CD4-positive, alpha-beta memory T cell (primary cell): ENCODE measurements around the gene STAC2. TPM values are rescaled to one million over a fixed set of nuclear protein-coding genes. Genes with fewer than 3 reads are reported as not detected.

ENCODE experiments used
- CTCF ChIA-PET: fragments of 350-600 bp; sonication (Branson Sonifier 250); formaldehyde crosslinking; loops from one replicate; lab custom pipeline; 2021; ENCODE audit warnings: inconsistent platforms; ENCODE audit not compliant: partially characterized antibody; lab: Charles Lee
- POLR2A ChIA-PET: fragments of 350-600 bp; sonication (Branson Sonifier 250); formaldehyde crosslinking; loops from one replicate; lab custom pipeline; 2021; ENCODE audit not compliant: partially characterized antibody; lab: Charles Lee
- DNase-seq, 5 donors: peaks; one replicate each; pipeline versions ENCODE4 v3.0.0 to v3.0.0-alpha.2; 2020 to 2022; ENCODE audit warnings: mixed read lengths in 1 of 5
- H3K27ac ChIP-seq: one replicate; pipeline ENCODE4 v1.7.0; 2013; ENCODE audit warnings: low read depth, low read length
- H3K27me3 ChIP-seq: 2 replicates; pipeline ENCODE4 v1.7.0; 2013; ENCODE audit warnings: mild to moderate bottlenecking, low read length, moderate library complexity; ENCODE audit not compliant: insufficient read depth
- H3K36me3 ChIP-seq: 2 replicates; pipeline ENCODE4 v1.7.0; 2013; ENCODE audit warnings: mild to moderate bottlenecking, low read length, moderate library complexity; ENCODE audit not compliant: insufficient read depth
- H3K4me1 ChIP-seq: 2 replicates; pipeline ENCODE4 v1.7.0; 2013; ENCODE audit warnings: mild to moderate bottlenecking, low read length, moderate library complexity; ENCODE audit not compliant: insufficient read depth
- H3K4me3 ChIP-seq, 2 donors: one replicate each; pipeline ENCODE4 v1.7.0; 2013; ENCODE audit warnings: low read length in 2 of 2, mild to moderate bottlenecking in 1 of 2
- H3K9me3 ChIP-seq, 2 donors: one replicate each; pipeline ENCODE4 v1.7.0; 2013; ENCODE audit warnings: low read length in 2 of 2, control low read depth in 1 of 2; ENCODE audit not compliant: control insufficient read depth in 1 of 2
- H3K27ac Mint-ChIP-seq, 7 donors: one replicate each; pipeline ENCODE4 v1.8.0; 2020 to 2021; ENCODE audit warnings: mixed read lengths in 7 of 7, mild to moderate bottlenecking in 6 of 7, inconsistent platforms in 3 of 7, moderate library complexity in 3 of 7
- H3K27me3 Mint-ChIP-seq, 2 donors: one replicate each; pipeline ENCODE4 v1.8.0; 2020 to 2021; ENCODE audit warnings: mixed read lengths in 2 of 2
- H3K36me3 Mint-ChIP-seq, 2 donors: one replicate each; pipeline ENCODE4 v1.8.0; 2020 to 2021; ENCODE audit warnings: mixed read lengths in 2 of 2, inconsistent platforms in 1 of 2, mild to moderate bottlenecking in 1 of 2
- H3K4me1 Mint-ChIP-seq, 4 donors: one replicate each; pipeline ENCODE4 v1.8.0; 2020 to 2021; ENCODE audit warnings: mixed read lengths in 4 of 4, mild to moderate bottlenecking in 1 of 4
- H3K4me3 Mint-ChIP-seq, 8 donors: one replicate each; pipeline ENCODE4 v1.8.0; 2020 to 2021; ENCODE audit warnings: mixed read lengths in 8 of 8, mild to moderate bottlenecking in 7 of 8, moderate library complexity in 6 of 8, inconsistent platforms in 3 of 8
- H3K9me3 Mint-ChIP-seq, 8 donors: one replicate each; pipeline ENCODE4 v1.8.0; 2020 to 2021; ENCODE audit warnings: mixed read lengths in 8 of 8, mild to moderate bottlenecking in 5 of 8, inconsistent platforms in 3 of 8, moderate library complexity in 1 of 8
- intact Hi-C: fragments of 100-400 bp; cut with micrococcal nuclease; formaldehyde crosslinking; loops from one replicate; pipeline ENCODE4 v1.15.1; 2023
- polyA plus RNA-seq, 2 donors: library from polyadenylated mRNA; unstranded; fragments of 300-500 nt; fragmentation: Illumina TruSeq; gene quantifications; one replicate each; pipeline ENCODE4 v1.2.3, GENCODE V29; 2021
- total RNA-seq, 2 experiments: library from RNA; stranded (reverse); gene quantifications; one replicate each; pipeline ENCODE4 v1.2.3, GENCODE V29; 2021

STAC2 gene
- total and polyA plus RNA-seq, 4 experiments from 2014 or later, result not detected

DNA sequence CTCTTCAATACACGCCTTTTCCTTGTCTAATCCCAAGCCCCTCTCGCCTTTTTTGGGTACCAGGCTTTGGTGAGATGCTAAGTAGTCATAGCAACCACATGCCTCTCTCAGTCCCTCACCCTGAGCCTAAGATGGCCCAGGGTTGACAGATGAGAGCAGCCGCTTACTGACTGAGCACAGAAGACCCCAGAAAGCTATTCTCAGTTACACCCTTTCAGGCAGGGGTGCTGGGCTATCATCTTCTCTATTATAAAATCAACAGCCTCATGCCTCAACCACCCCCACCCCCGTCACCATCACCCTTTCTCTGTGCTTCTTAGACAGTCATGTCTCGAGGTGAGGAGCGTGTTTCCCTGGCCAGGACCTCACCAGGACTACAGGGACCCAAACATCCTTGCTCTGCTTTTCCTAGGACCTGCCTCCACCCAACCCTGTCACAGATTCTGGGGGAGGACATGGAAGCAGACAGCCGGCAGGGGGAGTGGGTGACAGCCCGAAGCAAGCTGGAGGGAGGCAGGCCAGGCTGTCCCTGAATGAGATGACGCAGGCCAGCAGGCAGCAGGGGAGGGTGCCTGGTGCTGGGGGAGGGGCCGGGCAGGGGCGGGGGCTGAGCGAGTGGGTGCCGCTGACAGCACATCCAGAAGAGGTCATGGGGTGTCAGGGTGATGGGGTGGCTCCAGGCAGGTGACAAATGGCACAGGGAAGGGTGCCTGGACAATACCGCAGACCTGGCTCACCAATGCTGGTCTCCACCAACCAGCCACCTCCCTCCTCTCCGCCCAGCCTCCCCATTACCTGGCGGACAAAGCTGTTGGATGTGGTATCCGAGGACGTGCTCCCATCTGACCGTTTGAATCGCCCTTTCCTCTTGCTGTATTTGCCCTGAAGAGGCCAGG lies 31.4 kb downstream of the STAC2 start:
- Histone ChIP-seq H3K27ac (no peak overlapping the region), H3K4me3 (no peak overlapping the region), H3K9me3 (no peaks in the 10 kb centered on the region), H3K27me3 (no peaks in the 10 kb centered on the region), H3K4me1 (peaks cover 31% of the 10 kb centered on the region), H3K36me3 (peaks cover 7% of the 10 kb centered on the region)
- Mint-ChIP-seq H3K9me3 (no peaks in the 10 kb centered on the region), H3K4me3 (peak overlapping the region in 2 of 8 donors; percentile 28 to 39), H3K4me1 (peaks cover 25 to 56% (median 36%) of the 10 kb centered on the region in 4 donors), H3K36me3 (peaks cover 3 to 24% of the 10 kb centered on the region in 2 donors), H3K27me3 (no peaks in the 10 kb centered on the region), H3K27ac (peak overlapping the region in 6 of 7 donors; percentile 35 to 80 (median 63))
- ChIA-PET CTCF (interaction anchor here (0.9 to 5.7 kb wide), 6 partner anchors 8 to 211 kb away, joined by 3 to 26 read pairs (median 6); partner anchors contain the start of gene ARL5C), POLR2A (no interaction called here)
- no peak for DNase-seq
- intact Hi-C loops, result no loop called here

- peaks cover 20 to 47% (median 28%) of the 10 kb centered on the region in 4 donors for H3K4me1 Mint-ChIP-seq
- H3K36me3 ChIP-seq, result peaks cover 7% of the 10 kb centered on the region
- intact Hi-C loops, result no loop called here
These were observed 32.4 kb downstream of the STAC2 start for GRCh38 chr17:39193346-39193745.

DNA sequence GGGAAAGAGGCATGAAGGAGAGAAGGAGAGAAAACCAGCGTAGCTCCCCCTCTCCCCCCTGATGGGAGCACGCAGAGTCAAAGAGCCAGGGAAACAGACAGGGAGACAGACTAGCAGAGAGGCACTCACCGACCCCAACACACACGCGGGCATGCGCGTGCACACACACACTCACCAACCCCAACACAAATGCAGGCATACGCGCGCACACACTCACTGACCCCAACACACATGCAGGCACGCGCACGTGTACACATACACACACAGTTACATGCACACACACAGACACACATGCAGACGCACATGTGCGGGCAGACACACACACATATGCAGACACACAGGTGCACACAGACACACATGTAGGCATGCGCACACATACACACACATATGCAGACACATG lies 32.8 kb downstream of the STAC2 start:
- peak overlapping the region in 3 of 7 donors; percentile 40 to 73 (median 72) for H3K27ac Mint-ChIP-seq
- H3K27me3 Mint-ChIP-seq, result no peaks in the 10 kb centered on the region
- no peak overlapping the region for H3K4me3 ChIP-seq
- POLR2A ChIA-PET, result interaction anchor here (0.6 kb wide), 1 partner anchor 50 kb away, joined by 3 read pairs; no protein-coding TSS in a partner anchor
- peaks cover 17 to 43% (median 25%) of the 10 kb centered on the region in 4 donors for H3K4me1 Mint-ChIP-seq
- no peak for DNase-seq
- H3K4me1 ChIP-seq, result peaks cover 17% of the 10 kb centered on the region
- peaks cover 3 to 26% of the 10 kb centered on the region in 2 donors for H3K36me3 Mint-ChIP-seq
- peaks cover 7% of the 10 kb centered on the region for H3K36me3 ChIP-seq
- no peak overlapping the region for H3K27ac ChIP-seq
- intact Hi-C loops, result no loop called here
- CTCF ChIA-PET, result interaction anchor here (0.9 to 5.7 kb wide), 4 partner anchors 18 to 210 kb away, joined by 3 to 26 read pairs (median 4); no protein-coding TSS in a partner anchor
- H3K4me3 Mint-ChIP-seq, result peak overlapping the region in 2 of 8 donors; percentile 6 to 25
- no peaks in the 10 kb centered on the region for H3K9me3 Mint-ChIP-seq
- no peaks in the 10 kb centered on the region for H3K27me3 ChIP-seq
- H3K9me3 ChIP-seq, result no peaks in the 10 kb centered on the region

More at GRCh38 chr17:39193346-39193745, 32.4 kb downstream of the STAC2 start:
- H3K36me3 Mint-ChIP-seq, result peaks cover 3 to 26% of the 10 kb centered on the region in 2 donors
- ChIA-PET POLR2A (interaction anchor here (0.6 kb wide), 1 partner anchor 49 kb away, joined by 3 read pairs; no protein-coding TSS in a partner anchor), CTCF (interaction anchor here (0.9 to 5.7 kb wide), 4 partner anchors 18 to 210 kb away, joined by 3 to 26 read pairs (median 4); no protein-coding TSS in a partner anchor)
- H3K4me3 Mint-ChIP-seq, result no peak overlapping the region
- H3K9me3 ChIP-seq, result no peaks in the 10 kb centered on the region
- no peak overlapping the region for H3K27ac Mint-ChIP-seq
- H3K27me3 Mint-ChIP-seq, result no peaks in the 10 kb centered on the region
- DNase-seq, result no peak
- H3K4me3 ChIP-seq, result no peak overlapping the region
- H3K4me1 ChIP-seq, result peaks cover 21% of the 10 kb centered on the region
- no peaks in the 10 kb centered on the region for H3K27me3 ChIP-seq
- no peak overlapping the region for H3K27ac ChIP-seq
- no peaks in the 10 kb centered on the region for H3K9me3 Mint-ChIP-seq

GRCh38 chr17:39191750-39192510 lies 33.8 kb downstream of the STAC2 start:
- Mint-ChIP-seq H3K9me3 (no peaks in the 10 kb centered on the region), H3K4me3 (peak overlapping the region in 1 of 8 donors; percentile 50), H3K36me3 (peaks cover 3 to 33% of the 10 kb centered on the region in 2 donors), H3K4me1 (peaks cover 17 to 42% (median 25%) of the 10 kb centered on the region in 4 donors), H3K27ac (peak overlapping the region in 3 of 7 donors; percentile 21 to 73 (median 54)), H3K27me3 (no peaks in the 10 kb centered on the region)
- ChIA-PET CTCF (interaction anchor here (1.0 to 5.7 kb wide), 2 partner anchors 17 to 52 kb away, joined by 3 to 26 read pairs; no protein-coding TSS in a partner anchor), POLR2A (interaction anchor here (1.1 kb wide), 1 partner anchor 8 kb away, joined by 3 read pairs; the partner anchor contains the start of gene RPL19)
- H3K27ac ChIP-seq, result no peak overlapping the region
- peaks cover 15% of the 10 kb centered on the region for H3K4me1 ChIP-seq
- DNase-seq, result no peak
- H3K4me3 ChIP-seq, result no peak overlapping the region
- no peaks in the 10 kb centered on the region for H3K9me3 ChIP-seq
- no peaks in the 10 kb centered on the region for H3K27me3 ChIP-seq
- peaks cover 13% of the 10 kb centered on the region for H3K36me3 ChIP-seq
- intact Hi-C loops, result no loop called here

DNA sequence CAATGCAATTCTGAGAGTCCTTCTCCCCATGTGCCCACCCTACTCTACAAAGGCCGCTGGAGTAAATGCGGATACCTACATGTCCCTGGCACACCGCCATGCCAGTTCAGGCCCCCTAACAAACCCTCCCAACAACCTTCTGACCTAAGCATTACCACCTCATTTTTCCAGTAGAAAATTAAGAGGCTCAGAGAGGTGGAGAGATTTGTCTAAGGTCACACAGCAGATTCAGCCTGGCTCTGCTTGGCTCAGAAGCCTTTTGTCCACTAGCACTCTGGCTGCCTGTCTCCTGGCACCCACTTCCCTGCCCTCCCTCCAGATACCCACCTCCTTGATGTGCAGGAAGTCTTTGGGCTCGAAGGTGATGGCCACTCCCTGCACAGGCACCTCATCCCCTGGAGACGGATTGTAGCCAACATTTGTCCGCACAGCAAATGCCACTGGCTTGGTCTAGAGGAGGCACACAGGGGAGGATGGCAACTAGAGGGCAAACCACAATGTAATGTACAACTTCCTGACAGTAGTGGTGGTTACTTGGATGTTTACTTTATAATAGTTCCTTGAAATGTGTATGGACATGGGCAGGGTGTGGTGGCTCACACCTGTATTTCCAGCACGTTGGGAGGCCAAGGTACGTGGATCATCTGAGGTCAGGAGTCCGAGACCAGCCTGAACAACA lies 38.5 kb downstream of the STAC2 start:
- intact Hi-C loops, result no loop called here
- H3K36me3 ChIP-seq, result peaks cover 37% of the 10 kb centered on the region
- CTCF ChIA-PET, result interaction anchor here (0.7 to 1.7 kb wide), 5 partner anchors 8 to 23 kb away, joined by 3 to 10 read pairs (median 4); no protein-coding TSS in a partner anchor

DNA sequence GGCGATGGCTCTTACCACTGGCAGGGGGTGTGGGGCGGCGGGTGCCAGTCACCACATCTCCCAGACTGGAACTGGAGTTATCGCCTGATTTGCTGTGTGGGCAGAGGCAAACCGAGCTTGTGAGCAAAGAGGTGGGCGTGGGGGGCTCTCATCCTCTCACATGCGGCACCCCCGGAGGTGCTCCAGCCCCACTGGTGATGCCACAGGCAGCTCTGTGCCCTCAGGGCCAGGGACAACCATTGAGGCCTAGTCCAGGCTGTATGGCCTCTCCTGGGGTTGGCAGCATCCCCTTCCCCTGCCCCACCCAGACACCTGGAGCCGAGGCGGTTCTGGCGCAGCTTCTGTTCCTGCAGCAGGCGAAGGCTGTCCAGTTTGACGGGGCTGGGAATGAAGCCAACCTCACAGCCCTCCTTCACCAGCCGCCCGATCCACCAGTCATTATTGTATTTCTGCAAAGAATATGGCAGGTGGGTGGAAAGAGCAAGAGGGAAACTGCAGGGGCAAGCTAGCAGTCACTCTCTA lies 39.2 kb downstream of the STAC2 start:
- no peak for DNase-seq
- Histone ChIP-seq H3K27ac (no peak overlapping the region), H3K27me3 (no peaks in the 10 kb centered on the region), H3K4me3 (no peak overlapping the region), H3K36me3 (peaks cover 33% of the 10 kb centered on the region), H3K9me3 (no peaks in the 10 kb centered on the region), H3K4me1 (no peaks in the 10 kb centered on the region)
- intact Hi-C loops, result no loop called here
- H3K27me3 Mint-ChIP-seq, result no peaks in the 10 kb centered on the region
- POLR2A ChIA-PET, result no interaction called here
- H3K4me3 Mint-ChIP-seq, result no peak overlapping the region
- H3K36me3 Mint-ChIP-seq, result peaks cover 13 to 40% of the 10 kb centered on the region in 2 donors
- no peak overlapping the region for H3K27ac Mint-ChIP-seq
- no peaks in the 10 kb centered on the region for H3K9me3 Mint-ChIP-seq
- CTCF ChIA-PET, result interaction anchor here (0.7 to 1.7 kb wide), 6 partner anchors 8 to 22 kb away, joined by 3 to 10 read pairs (median 4); no protein-coding TSS in a partner anchor
- H3K4me1 Mint-ChIP-seq, result no peaks in the 10 kb centered on the region

More for the DNA sequence above, 38.5 kb downstream of the STAC2 start:
- Histone ChIP-seq H3K27ac (no peak overlapping the region), H3K4me3 (no peak overlapping the region), H3K9me3 (no peaks in the 10 kb centered on the region), H3K4me1 (no peaks in the 10 kb centered on the region), H3K27me3 (no peaks in the 10 kb centered on the region)
- H3K27me3 Mint-ChIP-seq, result no peaks in the 10 kb centered on the region
- H3K27ac Mint-ChIP-seq, result peak overlapping the region in 2 of 7 donors; percentile 27 to 47
- H3K4me1 Mint-ChIP-seq, result peaks cover 0 to 3% (median under 1%) of the 10 kb centered on the region in 4 donors
- H3K36me3 Mint-ChIP-seq, result peaks cover 14 to 41% of the 10 kb centered on the region in 2 donors
- no peaks in the 10 kb centered on the region for H3K9me3 Mint-ChIP-seq
- no peak for DNase-seq
- H3K4me3 Mint-ChIP-seq, result no peak overlapping the region
- POLR2A ChIA-PET, result no interaction called here
